ENCODE measurements around the gene CRB3. TPM values are rescaled to one million over a fixed set of nuclear protein-coding genes. Genes with fewer than 3 reads are reported as not detected.
"Not testable (repeated sequence)": the region's sequence is repeated elsewhere in the genome, so short reads cannot be mapped to it uniquely, and the experiment has no call there.

Gene CRB3
- total RNA-seq, 1 experiment from 2014 or later = 5.5 TPM

GRCh38 chr19:6508028-6508771 is 44.1 kb downstream of the CRB3 start:
- not testable (repeated sequence) for H3K27me3 ChIP-seq (ENCODE audit: control insufficient read depth, insufficient read depth, low read length); DNase-seq; H3K36me3 ChIP-seq (replicated peaks; ENCODE audit: control insufficient read depth, insufficient read depth, low read length); H3K4me3 ChIP-seq (ENCODE audit: insufficient read depth, low read depth, low read length)

DNA sequence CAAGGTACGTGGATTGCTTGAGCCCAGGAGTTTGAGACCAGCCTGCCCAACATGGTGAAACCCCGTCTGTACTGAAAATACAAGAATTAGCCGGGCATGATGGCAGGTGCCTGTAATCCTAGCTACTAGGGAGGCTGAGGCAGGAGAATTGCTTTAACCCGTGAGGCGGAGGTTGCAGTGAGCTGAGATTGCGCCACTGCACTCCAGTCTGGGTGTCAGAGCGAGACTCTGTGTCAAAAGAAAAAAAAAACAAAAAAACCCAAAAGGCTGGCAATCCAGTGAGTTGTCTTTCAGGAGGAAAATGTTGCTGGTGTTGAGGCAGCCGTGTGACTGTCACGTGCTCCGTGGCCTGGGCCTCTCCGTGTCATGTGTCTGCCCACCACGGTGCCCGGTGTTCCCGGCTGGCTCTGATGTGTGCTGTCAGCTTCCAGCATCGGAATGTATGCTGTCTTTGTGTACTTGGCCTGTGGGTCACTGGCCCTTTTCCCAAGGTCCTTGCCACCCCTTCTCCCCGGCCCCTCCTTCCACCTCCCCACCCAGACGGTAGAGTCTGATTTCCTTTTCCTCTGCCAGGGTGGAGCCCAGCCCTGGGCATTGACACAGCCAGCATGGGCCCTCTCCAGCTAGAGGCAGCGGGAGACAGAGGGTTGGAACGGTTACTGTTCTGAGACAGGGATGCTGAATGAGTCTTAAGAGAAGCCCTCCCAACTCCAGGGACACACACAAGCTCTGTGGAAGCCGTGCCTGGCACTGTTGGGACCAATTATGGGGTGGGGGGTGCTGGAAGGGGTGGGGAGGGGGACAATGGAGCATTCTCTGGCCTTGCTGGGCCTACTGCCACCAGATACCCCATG is 45.3 kb downstream of the CRB3 start:
- Histone ChIP-seq H3K36me3 (replicated peaks; ENCODE audit: control insufficient read depth, insufficient read depth, low read length) (no peaks in the 10 kb centered on the region), H3K27me3 (ENCODE audit: control insufficient read depth, insufficient read depth, low read length) (no peaks in the 10 kb centered on the region), H3K4me3 (ENCODE audit: insufficient read depth, low read depth, low read length) (no peak overlapping the region)
- no peak for DNase-seq

- Histone ChIP-seq H3K27me3 (ENCODE audit: control insufficient read depth, insufficient read depth, low read length) (no peaks in the 10 kb centered on the region), H3K4me3 (ENCODE audit: insufficient read depth, low read depth, low read length) (no peak overlapping the region), H3K36me3 (replicated peaks; ENCODE audit: control insufficient read depth, insufficient read depth, low read length) (no peaks in the 10 kb centered on the region)
- no peak for DNase-seq
Measured at GRCh38 chr19:6510618-6511017, 46.5 kb downstream of the CRB3 start.

- H3K27me3 ChIP-seq (ENCODE audit: control insufficient read depth, insufficient read depth, low read length) = no peaks in the 10 kb centered on the region
- no peaks in the 10 kb centered on the region for H3K36me3 ChIP-seq (replicated peaks; ENCODE audit: control insufficient read depth, insufficient read depth, low read length)
- no peak overlapping the region for H3K4me3 ChIP-seq (ENCODE audit: insufficient read depth, low read depth, low read length)
- DNase-seq = no peak
Measured at GRCh38 chr19:6514089-6514488, 50.0 kb downstream of the CRB3 start.

DNA sequence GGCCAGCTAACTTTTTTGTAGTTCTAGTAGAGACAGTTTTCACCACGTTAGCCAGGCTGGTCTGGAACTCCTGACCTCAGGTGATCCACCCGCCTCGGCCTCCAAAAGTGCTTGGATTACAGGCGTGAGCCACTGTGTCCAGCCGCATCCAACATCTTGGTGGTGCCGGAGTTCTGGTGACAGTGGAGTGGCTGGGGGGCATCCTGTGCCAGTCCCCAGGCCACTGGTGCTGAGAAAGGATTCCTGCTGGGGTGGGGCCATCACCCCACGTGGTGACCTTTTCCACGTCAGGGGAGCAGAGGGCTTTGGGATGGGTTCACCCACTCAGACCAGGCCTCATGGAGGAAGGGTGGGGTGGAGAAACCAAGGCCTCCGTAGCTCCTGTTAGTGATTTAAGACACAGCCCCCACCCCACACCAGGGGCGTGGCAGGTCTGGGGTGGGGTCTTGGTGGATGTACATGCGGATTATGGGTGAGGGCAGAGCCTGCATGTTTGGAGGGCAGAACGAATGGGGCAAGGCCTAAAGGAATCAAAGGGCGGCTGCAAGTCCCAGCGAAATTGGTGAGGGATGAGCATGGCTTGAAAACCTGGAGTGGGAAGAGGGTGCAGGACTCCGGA is 51.0 kb downstream of the CRB3 start:
- Histone ChIP-seq H3K36me3 (replicated peaks; ENCODE audit: control insufficient read depth, insufficient read depth, low read length) (no peaks in the 10 kb centered on the region), H3K4me3 (ENCODE audit: insufficient read depth, low read depth, low read length) (no peak overlapping the region), H3K27me3 (ENCODE audit: control insufficient read depth, insufficient read depth, low read length) (no peaks in the 10 kb centered on the region)
- no peak for DNase-seq

DNA sequence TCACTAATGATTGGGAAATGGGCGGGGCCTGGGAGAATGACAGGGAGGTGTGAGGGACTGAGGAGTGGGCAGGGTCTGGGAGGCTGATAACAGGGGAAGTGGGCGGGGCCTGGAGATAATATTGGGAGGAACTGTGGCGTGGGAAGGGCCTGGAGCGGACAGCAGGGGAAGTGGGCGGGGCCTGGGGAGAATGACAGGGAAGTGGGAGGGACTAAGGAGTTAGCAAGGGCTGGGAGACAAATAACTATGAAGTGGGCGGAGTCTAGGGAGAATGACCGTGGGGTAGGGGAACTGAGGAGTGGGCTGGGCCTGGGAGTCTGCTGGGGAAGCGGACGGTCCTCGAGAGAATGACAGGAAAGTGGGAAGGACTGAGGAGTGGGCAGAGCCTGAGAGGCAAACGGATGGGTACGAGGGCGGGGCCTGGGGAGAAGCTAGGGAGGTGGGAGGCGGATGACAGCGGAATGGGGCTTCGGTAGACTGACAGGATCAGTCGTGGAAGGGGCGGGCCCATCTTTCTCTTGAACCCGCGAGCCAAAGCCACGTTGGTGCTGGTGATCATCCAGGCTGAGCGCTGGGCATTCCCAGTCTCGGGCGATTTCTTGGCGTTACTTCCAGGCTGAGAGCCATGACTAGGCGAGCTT is 52.1 kb downstream of the CRB3 start:
- Histone ChIP-seq H3K27me3 (ENCODE audit: control insufficient read depth, insufficient read depth, low read length) (no peaks in the 10 kb centered on the region), H3K36me3 (replicated peaks; ENCODE audit: control insufficient read depth, insufficient read depth, low read length) (no peaks in the 10 kb centered on the region), H3K4me3 (ENCODE audit: insufficient read depth, low read depth, low read length) (peak overlapping the region; percentile 72)
- DNase-seq = peak; percentile 98

Other genes starting within 250 kb of the CRB3 start
- 16.1 and 17.3 TPM in 2 replicates for gene MLLT1, start 184.3 kb upstream of the CRB3 start, total RNA-seq (2014; rRNA removed; shearing (Covaris generic))
- not detected in 2 replicates for gene ACER1, start 130.7 kb upstream of the CRB3 start, total RNA-seq (2014; rRNA removed; shearing (Covaris generic))
- 90.1 and 95.6 TPM in 2 replicates for gene CLPP, start 102.7 kb upstream of the CRB3 start, total RNA-seq (2014; rRNA removed; shearing (Covaris generic))
- gene ALKBH7, start 91.5 kb upstream of the CRB3 start, total RNA-seq (2014; rRNA removed; shearing (Covaris generic)) = 74.3 and 90.4 TPM in 2 replicates
- gene PSPN, start 88.3 kb upstream of the CRB3 start, total RNA-seq (2014; rRNA removed; shearing (Covaris generic)) = 1.4 and 1.7 TPM in 2 replicates
- gene GTF2F1, start 71.1 kb upstream of the CRB3 start, total RNA-seq (2014; rRNA removed; shearing (Covaris generic)) = 53.6 and 59.9 TPM in 2 replicates
- gene KHSRP, start 39.5 kb upstream of the CRB3 start, total RNA-seq (2014; rRNA removed; shearing (Covaris generic)) = 223 and 266 TPM in 2 replicates
- 0.11 and 1.2 TPM in 2 replicates for gene SLC25A41, start 30.5 kb upstream of the CRB3 start, total RNA-seq (2014; rRNA removed; shearing (Covaris generic))
- gene SLC25A23, start 4.5 kb upstream of the CRB3 start, total RNA-seq (2014; rRNA removed; shearing (Covaris generic)) = 25.9 and 31.6 TPM in 2 replicates
- gene DENND1C, start 17.5 kb downstream of the CRB3 start, total RNA-seq (2014; rRNA removed; shearing (Covaris generic)) = 0.59 and 1.1 TPM in 2 replicates
- 1.4 and 2.9 TPM in 2 replicates for gene TUBB4A, start 38.0 kb downstream of the CRB3 start, total RNA-seq (2014; rRNA removed; shearing (Covaris generic))
- gene TNFSF9, start 66.8 kb downstream of the CRB3 start, total RNA-seq (2014; rRNA removed; shearing (Covaris generic)) = 1.3 and 2.6 TPM in 2 replicates
- 3.6 TPM in 1 of 2 replicates, not detected in the other for gene CD70, start 126.9 kb downstream of the CRB3 start, total RNA-seq (2014; rRNA removed; shearing (Covaris generic))
- 0.14 TPM in 1 of 2 replicates, not detected in the other for gene TNFSF14, start 205.9 kb downstream of the CRB3 start, total RNA-seq (2014; rRNA removed; shearing (Covaris generic))

All from H7 (cell line).